Measurements from ENCODE around the gene CEP70. TPM values are rescaled to one million over a fixed set of nuclear protein-coding genes. Genes with fewer than 3 reads are reported as not detected.

CEP70 gene
- total and polyA plus RNA-seq, 2 of the 13 experiments (the other 11 are each of a cell fraction or from before 2014, with no cell fraction given) = 4.0 to 22.3 TPM

GRCh38 chr3:138608322-138609135, 14.5 kb upstream of the CEP70 start, which contains the start of gene FAIM (continued):
- TF ChIP-seq ZNF687 (CRISPR knock-in tag; IDR thresholded peaks at IDR 0.05) (peak; percentile 96), HDAC1 (CRISPR knock-in tag; IDR thresholded peaks at IDR 0.05) (peak; percentile 62), JUN (CRISPR knock-in tag; IDR thresholded peaks at IDR 0.05) (no peak), ZBTB20 (CRISPR knock-in tag; IDR thresholded peaks at IDR 0.05; ENCODE audit: borderline replicate concordance, low read depth) (peak; percentile 84; the same call in 1 of the 2 replicates), KLF11 (CRISPR knock-in tag; IDR thresholded peaks at IDR 0.05) (0 out of 2 replicates have a peak, but pooled peaks have one; percentile 52), HMGA1 (CRISPR knock-in tag; conservative IDR thresholded peaks at IDR 0.05) (no peak), RFXAP (CRISPR knock-in tag; IDR thresholded peaks at IDR 0.05; ENCODE audit: borderline replicate concordance) (no peak), KLF6 (CRISPR knock-in tag; IDR thresholded peaks at IDR 0.05) (peak; percentile 79; the same call in 1 of the 2 replicates), ZNF30 (CRISPR knock-in tag; IDR thresholded peaks at IDR 0.05) (peak; percentile 74; the same call in 1 of the 2 replicates), ZNF160 (CRISPR knock-in tag; IDR thresholded peaks at IDR 0.05) (peak; percentile 83; the same call in 1 of the 2 replicates), FOXP1 (IDR thresholded peaks at IDR 0.05) (no peak), FOXP1 (CRISPR knock-in tag; IDR thresholded peaks at IDR 0.05) (no peak), ZFX (CRISPR knock-in tag; IDR thresholded peaks at IDR 0.05; ENCODE audit: low read depth) (peak; percentile 99)
- TF ChIP-seq, protein P1, sequence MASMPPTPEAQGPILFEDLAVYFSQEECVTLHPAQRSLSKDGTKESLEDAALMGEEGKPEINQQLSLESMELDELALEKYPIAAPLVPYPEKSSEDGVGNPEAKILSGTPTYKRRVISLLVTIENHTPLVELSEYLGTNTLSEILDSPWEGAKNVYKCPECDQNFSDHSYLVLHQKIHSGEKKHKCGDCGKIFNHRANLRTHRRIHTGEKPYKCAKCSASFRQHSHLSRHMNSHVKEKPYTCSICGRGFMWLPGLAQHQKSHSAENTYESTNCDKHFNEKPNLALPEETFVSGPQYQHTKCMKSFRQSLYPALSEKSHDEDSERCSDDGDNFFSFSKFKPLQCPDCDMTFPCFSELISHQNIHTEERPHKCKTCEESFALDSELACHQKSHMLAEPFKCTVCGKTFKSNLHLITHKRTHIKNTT (CRISPR knock-in tag; IDR thresholded peaks at IDR 0.05) = no peak
- TF ChIP-seq, protein P2, sequence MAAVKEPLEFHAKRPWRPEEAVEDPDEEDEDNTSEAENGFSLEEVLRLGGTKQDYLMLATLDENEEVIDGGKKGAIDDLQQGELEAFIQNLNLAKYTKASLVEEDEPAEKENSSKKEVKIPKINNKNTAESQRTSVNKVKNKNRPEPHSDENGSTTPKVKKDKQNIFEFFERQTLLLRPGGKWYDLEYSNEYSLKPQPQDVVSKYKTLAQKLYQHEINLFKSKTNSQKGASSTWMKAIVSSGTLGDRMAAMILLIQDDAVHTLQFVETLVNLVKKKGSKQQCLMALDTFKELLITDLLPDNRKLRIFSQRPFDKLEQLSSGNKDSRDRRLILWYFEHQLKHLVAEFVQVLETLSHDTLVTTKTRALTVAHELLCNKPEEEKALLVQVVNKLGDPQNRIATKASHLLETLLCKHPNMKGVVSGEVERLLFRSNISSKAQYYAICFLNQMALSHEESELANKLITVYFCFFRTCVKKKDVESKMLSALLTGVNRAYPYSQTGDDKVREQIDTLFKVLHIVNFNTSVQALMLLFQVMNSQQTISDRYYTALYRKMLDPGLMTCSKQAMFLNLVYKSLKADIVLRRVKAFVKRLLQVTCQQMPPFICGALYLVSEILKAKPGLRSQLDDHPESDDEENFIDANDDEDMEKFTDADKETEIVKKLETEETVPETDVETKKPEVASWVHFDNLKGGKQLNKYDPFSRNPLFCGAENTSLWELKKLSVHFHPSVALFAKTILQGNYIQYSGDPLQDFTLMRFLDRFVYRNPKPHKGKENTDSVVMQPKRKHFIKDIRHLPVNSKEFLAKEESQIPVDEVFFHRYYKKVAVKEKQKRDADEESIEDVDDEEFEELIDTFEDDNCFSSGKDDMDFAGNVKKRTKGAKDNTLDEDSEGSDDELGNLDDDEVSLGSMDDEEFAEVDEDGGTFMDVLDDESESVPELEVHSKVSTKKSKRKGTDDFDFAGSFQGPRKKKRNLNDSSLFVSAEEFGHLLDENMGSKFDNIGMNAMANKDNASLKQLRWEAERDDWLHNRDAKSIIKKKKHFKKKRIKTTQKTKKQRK (IDR thresholded peaks at IDR 0.05; ENCODE audit: low read length) = no peak
- TF ChIP-seq, protein P3, sequence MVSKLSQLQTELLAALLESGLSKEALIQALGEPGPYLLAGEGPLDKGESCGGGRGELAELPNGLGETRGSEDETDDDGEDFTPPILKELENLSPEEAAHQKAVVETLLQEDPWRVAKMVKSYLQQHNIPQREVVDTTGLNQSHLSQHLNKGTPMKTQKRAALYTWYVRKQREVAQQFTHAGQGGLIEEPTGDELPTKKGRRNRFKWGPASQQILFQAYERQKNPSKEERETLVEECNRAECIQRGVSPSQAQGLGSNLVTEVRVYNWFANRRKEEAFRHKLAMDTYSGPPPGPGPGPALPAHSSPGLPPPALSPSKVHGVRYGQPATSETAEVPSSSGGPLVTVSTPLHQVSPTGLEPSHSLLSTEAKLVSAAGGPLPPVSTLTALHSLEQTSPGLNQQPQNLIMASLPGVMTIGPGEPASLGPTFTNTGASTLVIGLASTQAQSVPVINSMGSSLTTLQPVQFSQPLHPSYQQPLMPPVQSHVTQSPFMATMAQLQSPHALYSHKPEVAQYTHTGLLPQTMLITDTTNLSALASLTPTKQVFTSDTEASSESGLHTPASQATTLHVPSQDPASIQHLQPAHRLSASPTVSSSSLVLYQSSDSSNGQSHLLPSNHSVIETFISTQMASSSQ (IDR thresholded peaks at IDR 0.05; ENCODE audit: low read depth) = no peak
- TF ChIP-seq, protein P3 (CRISPR knock-in tag; IDR thresholded peaks at IDR 0.05; ENCODE audit: borderline replicate concordance) = peak; percentile 66; the same call in 1 of the 2 replicates
